HG03095 (cell line): ENCODE results near the gene EFL1.

Experiments
- ATAC-seq: cut with Tn5 transposase; IDR thresholded peaks from one replicate; pipeline ENCODE4 v1.9.1; 2021; ENCODE audit warnings: moderate library complexity; ENCODE audit not compliant: unreplicated experiment

EFL1 gene

DNA sequence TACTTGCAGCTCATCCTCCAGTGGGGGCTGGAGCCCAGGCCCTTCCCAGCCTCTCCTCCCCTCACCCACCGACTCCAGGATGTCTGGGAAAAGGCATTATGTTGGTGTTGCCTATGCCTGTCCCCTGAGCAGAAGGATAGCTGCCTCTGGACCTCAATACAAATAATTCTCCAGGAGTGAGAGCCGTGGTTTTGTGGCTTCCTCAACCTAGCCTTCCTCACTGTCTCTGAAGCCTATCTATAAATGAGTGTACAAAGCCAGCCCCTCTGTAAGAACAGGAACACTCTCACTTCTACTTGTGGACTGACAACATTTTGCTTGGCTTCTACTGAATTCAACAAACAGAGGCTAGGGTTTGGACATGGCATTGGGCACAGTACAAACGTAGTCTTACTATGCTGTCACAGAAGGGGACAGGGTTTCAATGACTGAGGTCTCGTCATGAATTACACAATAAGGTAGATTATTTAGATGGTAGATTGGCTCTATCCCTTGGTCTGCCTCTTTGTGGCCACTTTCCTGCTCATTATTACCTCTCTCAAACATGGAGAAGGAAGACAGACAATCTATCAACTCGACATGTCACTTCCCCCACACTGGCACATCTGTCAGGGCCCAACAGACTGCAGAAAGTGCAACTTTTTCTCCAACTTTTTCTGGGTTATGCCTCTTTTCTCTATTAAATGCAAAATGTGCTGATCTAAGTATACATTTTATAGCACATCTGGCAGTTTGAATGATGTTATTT, 134.0 kb downstream of the EFL1 start:
- no peak for ATAC-seq

DNA sequence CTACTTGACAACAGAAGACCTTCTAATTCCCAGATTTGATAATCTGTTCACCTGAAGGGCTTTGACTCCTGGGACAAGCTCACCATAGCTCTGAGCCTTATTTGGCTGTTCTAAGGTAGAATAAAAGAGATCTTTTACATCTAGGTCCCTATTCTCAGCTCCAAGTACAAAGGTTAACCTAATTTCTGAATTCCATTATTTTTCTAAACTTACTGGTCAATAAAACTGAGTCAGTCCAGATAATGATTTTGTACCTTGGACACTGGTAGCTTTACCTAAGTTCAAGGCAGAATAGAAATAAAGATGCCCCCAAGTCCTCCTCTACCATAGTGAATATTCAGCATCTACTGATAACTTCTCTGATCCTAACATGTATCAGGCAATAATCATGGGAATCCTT, 135.0 kb downstream of the EFL1 start:
- no peak for ATAC-seq

DNA sequence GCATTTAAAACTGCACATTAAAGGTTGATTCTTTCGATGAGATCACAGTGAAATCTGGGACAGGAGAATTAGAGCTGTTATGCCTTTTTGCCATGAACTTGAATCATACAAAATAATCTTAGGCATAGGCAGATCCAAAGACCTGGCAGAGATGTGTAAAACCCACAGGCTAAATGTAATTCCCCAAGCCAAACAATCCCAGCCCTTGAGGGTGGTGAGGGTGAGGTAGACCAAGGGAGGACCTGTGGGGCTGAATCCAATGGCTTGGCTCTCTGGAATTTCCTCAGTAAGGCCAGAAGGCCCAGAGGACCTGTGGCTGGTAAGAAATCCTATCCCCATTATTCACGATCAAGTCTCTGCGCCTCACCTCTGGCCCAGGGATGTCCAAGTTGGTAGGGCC, 136.2 kb downstream of the EFL1 start:
- ATAC-seq, result no peak

DNA sequence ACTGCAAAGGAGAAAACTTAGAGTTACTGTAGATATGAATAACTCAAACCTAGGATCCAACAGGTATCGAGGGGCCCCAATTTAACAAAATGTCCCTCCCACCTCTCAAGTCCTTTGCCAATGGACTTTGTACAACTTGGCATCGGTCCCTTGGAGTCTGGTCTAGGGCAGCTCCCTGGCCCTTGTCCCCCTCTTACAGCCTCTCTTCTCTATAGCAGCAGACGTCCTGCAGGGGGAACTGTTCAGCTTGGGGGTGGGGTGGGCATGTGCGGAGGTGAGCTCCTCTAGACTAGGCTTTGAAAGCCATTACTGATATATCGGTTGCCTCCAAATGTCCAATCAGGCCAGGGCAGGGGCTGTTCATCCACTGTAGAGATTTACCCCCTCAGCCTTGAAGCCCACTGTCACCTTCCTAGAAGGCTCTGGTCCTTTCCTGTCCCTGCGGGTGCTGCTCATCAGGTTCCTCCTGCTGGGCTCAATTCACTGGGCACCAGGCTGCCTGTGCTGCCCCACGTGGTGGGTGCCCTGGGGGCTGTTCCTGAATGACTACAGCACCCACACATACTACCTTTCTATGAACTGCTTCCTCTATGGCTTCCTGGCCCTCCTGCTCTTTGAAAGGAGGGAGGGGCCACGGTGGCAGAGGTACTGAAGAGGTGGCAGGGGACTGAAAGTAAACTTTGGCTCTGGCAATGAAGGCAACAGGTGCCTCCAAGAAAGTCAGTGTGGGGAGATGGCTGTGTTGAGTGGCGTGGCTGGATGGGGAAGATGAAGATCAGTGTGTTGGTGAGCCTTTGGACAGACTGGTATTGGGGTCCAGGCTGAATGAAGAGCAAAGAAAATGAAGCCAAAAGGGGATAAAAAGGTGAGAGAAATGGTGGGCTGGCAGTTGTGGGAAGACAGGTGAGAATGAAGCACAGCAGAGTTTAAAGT, 137.9 kb downstream of the EFL1 start:
- ATAC-seq, result no peak

GRCh38 chr15:82122746-82123400, 139.7 kb downstream of the EFL1 start:
- ATAC-seq, result no peak

- no peak for ATAC-seq
These were observed 144.5 kb downstream of the EFL1 start for GRCh38 chr15:82118040-82118439.

DNA sequence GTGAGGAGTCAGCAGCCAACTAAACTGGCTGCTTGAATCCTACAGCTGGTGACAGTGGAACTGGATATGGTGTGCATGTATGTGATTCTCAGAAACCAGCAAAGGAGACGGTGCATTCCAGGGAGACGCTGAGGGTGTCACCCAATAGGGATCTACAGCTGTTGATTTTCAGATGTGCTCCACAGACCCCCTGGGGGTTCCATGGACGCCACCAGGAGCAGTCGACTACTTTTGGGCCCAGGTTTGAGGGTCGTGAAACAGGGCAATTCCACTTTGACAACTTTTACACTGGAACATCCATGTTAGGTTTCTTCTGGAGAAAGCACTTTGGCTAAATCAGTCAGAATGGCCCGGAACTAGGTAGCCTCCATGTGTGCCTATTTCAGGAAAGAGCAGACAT, 145.2 kb downstream of the EFL1 start:
- ATAC-seq, result no peak

DNA sequence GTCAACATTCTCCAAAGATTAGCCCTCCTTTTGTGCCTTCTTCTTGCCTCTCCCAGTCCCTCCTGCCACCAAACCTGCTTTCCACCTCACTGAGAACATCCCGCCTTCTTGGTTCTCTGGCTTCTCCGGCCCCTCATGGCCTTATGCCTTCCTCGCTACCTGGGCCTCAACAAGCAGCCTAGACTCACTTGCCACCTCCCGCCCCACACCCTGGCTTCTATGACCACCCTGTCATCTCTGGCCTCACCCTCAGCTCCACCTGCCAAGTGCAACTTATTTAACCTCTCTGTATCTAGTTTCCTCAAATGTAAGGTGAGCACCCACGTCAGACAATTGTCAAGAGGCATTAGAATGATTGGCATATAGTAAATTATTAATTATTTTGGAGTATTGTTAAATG, 147.9 kb downstream of the EFL1 start:
- no peak for ATAC-seq

DNA sequence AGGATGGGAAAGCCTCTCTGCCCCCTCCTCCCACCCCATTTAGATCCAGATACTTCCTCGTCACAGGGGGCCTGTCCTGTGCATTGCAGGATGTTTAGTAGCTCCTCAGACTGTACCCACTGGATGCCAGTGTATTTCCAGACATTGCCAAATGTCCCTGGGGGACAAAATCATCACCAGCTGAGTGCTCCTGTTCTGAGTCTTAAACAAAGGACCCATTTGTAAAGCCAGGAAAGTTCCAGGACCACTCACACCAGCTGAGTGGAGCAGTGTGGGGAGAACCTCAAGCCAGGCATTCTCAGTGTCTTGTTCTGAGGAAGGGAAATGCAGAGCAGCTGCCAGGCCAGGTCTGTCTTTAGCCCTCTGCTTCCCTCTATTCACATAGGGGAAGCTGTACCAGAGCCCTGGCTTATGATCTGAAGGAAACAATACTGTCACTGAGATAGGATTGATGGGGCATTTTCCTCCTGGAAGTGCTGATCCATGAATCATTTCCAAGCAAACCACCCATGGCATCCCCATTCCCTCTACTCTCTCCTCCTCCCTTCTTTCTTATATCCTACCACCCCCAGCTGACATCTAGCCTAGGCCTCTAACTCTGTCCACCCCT, 149.3 kb downstream of the EFL1 start:
- ATAC-seq, result no peak

DNA sequence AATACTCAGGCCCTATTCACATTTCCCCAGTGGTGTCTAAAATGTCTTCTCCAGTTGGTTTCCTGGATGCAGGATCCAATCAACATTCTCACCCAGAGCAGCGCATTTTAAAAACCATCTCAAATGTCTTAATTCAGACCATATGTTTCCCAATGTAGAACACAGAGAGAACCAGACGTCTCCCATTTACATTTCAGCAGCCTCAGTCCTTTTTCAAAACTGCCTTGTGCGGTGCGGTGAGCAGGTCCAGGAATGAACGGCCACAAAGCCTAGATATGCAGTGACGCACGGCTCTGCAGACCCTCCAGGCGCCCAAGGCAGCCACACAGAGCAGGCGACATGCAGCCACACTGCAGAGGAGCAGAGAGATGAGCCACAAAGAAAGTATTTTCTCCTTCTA, 150.6 kb downstream of the EFL1 start:
- ATAC-seq, result no peak

GRCh38 chr15:82110144-82110543, 152.4 kb downstream of the EFL1 start:
- ATAC-seq, result no peak

- ATAC-seq, result peak; percentile 95
These were observed 153.9 kb downstream of the EFL1 start for GRCh38 chr15:82108489-82109078.

- ATAC-seq, result no peak
These were observed 155.9 kb downstream of the EFL1 start for GRCh38 chr15:82106679-82107078.

DNA sequence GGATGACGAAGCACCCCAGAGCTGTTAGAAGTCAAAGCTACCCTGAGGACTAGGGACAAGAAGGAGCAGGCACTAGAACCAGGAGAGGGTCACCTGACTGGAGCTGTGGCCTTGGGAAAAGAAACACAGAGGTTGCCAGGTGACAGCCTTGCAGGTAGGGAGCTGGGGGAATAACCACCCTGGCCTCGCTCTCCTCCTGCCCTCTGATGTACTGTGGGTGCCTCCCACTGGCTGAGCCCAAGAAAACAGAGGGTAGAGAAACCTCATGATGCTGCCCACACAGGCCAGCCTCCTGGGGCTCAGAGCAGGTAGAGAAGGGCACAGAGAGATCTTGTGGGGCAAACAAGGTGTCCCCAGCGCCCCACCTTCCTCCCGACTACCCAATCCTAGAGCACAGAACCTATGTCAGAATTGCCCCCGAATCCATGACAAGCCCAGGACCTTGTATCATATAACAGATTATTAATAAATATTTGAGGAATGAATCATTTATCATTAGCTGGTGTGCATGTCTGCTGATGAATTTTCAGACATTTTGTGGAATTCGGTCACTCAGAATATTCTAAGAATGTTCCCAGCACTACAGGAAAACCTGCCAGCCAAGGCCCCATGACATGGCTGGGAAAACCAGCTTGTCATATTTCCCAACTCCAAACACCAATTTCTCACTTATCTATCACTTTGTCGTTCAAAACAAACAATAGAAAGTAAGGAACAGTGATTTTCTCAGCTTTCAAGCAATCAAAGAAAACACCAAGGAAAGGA, 156.9 kb downstream of the EFL1 start:
- ATAC-seq, result no peak

DNA sequence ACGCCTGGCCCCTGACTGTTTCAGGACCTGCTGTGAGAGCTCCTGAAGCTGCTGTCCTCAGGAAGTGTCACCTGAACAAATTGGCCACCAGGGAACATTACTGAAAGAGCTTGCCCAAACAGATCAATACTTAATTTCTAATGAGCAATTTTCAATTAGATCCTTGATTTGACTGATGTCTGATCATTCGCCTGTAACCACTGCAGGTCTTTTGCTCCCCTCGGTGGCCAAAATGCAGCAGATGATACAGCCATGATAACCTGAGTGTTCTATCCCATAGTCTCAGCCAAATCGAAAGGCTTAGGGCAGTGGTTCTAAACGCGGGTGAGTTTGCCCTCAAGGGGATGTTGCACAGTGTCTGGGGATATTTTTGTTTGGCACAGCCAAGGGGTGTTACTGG, 159.1 kb downstream of the EFL1 start:
- ATAC-seq, result no peak

- ATAC-seq, result no peak
These were observed 162.2 kb downstream of the EFL1 start for GRCh38 chr15:82100111-82100929.

DNA sequence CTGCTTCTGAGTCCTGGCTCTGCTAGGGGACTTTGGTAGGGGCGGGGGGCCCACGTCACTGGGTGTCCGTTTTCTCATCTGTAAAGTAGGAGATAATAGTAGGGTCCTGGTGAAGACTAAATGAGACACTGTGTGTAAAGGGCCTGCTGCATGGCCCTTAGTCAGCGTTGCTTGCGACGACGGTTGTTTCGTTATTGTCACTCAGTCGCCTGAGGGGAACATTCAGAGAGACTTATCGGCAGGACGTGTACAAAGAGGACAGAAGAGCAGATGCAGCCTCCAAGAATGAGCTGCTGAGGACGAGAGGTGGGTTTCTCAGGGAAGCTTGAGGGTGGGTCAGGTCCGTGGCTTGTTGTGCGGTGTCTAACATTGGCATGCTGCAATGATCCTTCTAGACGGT, 163.9 kb downstream of the EFL1 start:
- no peak for ATAC-seq

DNA sequence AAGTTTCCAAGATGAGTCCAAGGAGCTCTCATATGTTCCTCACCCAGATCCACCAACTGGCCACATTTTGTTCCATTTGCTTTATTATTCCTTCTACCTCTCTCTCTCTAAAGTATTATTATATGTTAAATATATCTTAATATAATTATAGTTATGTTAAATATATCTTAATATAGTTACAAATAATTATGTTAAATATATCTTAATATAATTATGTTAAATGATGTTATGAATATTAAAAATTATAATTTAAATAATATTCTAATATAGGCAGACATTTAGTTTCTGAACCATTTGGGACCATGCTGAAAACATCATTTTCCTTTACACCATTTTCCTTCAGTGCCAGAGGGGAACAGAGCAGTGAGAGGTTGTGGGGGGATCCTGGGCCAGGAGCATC, 166.7 kb downstream of the EFL1 start:
- no peak for ATAC-seq

DNA sequence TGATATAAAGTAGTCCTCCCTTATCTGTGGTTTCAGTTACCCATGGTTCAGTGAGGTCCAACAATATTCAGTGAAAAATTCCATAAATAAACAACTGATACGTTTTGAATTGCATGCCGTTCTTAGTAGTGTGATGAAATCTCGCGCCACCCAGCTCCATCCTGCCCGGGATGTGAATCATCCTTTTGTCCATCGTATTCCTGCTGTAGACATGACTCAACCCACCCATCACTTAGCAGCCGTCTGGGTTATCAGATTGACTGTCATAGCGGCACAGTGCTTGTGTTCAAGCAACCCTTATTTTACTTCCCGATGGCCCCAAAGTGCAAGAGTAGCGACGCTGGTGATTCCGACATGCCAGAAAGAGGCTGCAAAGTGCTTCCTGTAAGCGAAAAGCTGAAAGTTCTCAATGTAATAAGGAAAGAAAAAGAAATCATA, 168.7 kb downstream of the EFL1 start:
- no peak for ATAC-seq
